ENCODE data around the gene LAMTOR4. TPM values are rescaled to one million over a fixed set of nuclear protein-coding genes. Genes with fewer than 3 reads are reported as not detected.

Gene LAMTOR4
- total and polyA plus RNA-seq, 2 of the 13 experiments (the other 11 are each of a cell fraction or from before 2014, with no cell fraction given), result 115 to 118 TPM

DNA sequence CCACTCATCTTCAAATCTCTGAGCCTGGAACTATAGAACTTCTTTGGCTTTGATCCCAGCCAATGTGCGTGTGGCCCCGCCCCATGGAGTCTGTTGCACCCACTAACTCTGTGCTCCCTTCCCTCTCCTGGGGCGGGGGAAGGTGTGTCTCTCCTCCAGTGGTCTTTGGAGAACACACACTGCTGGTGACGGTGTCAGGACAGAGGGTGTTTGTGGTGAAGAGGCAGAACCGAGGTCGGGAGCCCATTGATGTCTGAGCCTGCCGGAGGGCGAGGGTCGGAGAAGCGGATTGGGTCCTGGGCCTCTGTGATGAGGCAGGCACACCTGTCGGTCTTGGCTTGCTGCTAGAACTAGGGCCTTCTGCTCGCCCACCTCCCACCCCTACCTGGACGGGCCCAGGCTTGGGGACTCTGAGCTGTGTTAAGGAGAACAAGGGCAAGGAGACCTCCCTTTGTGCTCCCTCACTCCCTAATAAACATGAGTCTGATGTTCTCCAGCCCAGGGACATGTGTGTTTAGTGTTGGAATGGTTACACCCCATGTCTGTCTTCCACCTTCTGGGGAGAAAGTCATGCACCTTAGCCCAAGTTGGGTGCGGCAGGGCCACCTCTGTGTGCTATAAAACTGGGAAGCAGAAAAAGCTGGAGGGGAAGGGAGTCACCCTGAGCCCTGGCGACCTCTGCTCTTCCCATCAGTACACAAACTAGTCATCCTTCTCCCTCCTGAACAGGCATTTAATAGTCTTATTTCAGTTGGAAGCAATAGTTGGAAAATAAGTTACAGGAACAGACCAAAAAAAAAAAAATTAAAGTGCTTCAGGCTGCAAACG is 5.2 kb downstream of the LAMTOR4 start (continued):
- TF ChIP-seq ZNF687 (CRISPR knock-in tag; IDR thresholded peaks at IDR 0.05), result peak; percentile 19; the same call in 1 of the 2 replicates

DNA sequence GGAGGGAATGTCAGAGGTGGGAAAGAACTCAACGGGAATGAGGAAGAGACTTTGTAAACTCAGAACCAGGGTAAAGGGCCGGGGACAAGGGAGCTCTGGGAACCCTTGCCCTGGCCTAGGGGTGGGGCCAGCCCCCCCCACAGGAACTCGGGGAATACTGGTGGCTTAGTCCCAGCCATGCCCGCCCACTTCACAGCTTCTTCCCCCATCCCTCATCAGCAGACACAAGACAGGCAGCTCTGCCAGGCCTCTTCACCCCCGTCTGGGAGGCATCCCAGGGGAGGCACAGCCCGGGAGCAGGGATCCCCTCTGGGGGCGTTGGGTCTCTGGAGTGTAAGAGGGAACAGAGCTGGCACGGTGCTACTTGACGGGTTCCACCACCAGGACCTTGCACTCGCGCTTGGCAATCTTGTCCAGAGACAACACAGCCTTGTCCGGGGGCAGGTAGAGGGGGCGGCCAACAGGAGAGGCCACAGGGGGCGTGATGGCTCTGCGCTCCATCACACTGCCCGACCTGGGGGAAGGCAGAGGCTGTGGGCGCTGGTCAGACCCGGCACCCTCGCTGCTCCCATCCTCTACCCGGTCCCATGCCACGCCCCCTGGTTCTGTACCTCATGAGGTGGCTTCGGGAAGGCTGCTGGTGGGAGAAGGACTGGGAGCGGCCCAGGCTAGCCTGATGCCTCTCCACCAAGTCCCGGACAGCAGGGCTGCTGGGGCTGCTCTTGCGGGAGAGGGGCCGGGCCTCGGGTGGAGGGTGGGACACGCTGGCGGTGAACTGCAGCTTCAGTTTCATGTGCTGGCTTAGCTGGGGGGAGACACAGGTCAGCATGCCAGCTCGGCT is 6.2 kb downstream of the LAMTOR4 start:
- intact Hi-C loops (cut with micrococcal nuclease; ENCODE audit: unreplicated experiment) (no loop called here), in situ Hi-C loops (cut with HindIII; ENCODE audit: extremely low pct_ligation_motif_present, low pct_unique_long_range_greater_than_20kb) (no loop called here)
- H4K20me1 ChIP-seq (ENCODE audit: insufficient read depth, low read length), result peaks cover 6% of the 10 kb centered on the region; the same call in 1 of the 2 replicates
- no peaks in the 10 kb centered on the region; a peak in 1 of 5 replicates for H3K27me3 ChIP-seq (ENCODE audit: control insufficient read depth in 1 of 2, insufficient read depth in 2 of 2, low read length in 2 of 2)
- H3K4me2 ChIP-seq (ENCODE audit: low read depth, low read length), result no peak overlapping the region
- ChIA-PET POLR2A (no interaction called here), CTCF (ENCODE audit: low intra/inter-chr PET ratio, low total read pairs) (no interaction called here)
- peak overlapping the region; percentile 23 for H3K27ac ChIP-seq (ENCODE audit: extremely low read length, insufficient read depth, low read length)
- 71% methylated on average over 7 of the region's 30 CpGs for WGBS (ENCODE audit: low lambda C conversion rate)
- no peak overlapping the region for H3K4me3 ChIP-seq (replicated peaks in 1 of 3; ENCODE audit: insufficient read depth in 1 of 3, low read depth in 2 of 3, low read length in 3 of 3)
- no peak for FAIRE-seq
- no peak for DNase-seq (ENCODE audit: low spot score)
- H3K36me3 ChIP-seq (replicated peaks in 1 of 2; ENCODE audit: control insufficient read depth in 1 of 2, insufficient read depth in 2 of 2, low read length in 2 of 2), result peaks cover 6 to 24% of the 10 kb centered on the region in 2 experiments
- peaks cover 76% of the 10 kb centered on the region for H3K4me1 ChIP-seq (ENCODE audit: insufficient read depth, low read length)
- no TSS peak for BruUV-seq (replicated peaks)
- no peak for ATAC-seq
- H3K9me3 ChIP-seq (ENCODE audit: low read length), result no peaks in the 10 kb centered on the region
- H3K9ac ChIP-seq (ENCODE audit: insufficient read depth, low read depth, low read length), result no peak overlapping the region
- H3K79me2 ChIP-seq (ENCODE audit: insufficient read depth, low read length), result peaks cover 8% of the 10 kb centered on the region
- no peak overlapping the region for H2AFZ ChIP-seq (ENCODE audit: low read length)
- no peak for TF ChIP-seq ZNF225 (CRISPR knock-in tag; IDR thresholded peaks at IDR 0.05)
- no peak for TF ChIP-seq ZNF776 (CRISPR knock-in tag; IDR thresholded peaks at IDR 0.05)
- TF ChIP-seq BRD4 (CRISPR knock-in tag; IDR thresholded peaks at IDR 0.05), result no peak
- TF ChIP-seq ZNF660 (CRISPR knock-in tag; IDR thresholded peaks at IDR 0.05; ENCODE audit: borderline replicate concordance, low read depth), result no peak
- 0 out of 2 replicates have a peak, but pooled peaks have one; percentile 37 for TF ChIP-seq HNRNPL (IDR thresholded peaks at IDR 0.05; ENCODE audit: low read depth, low read length)
- TF ChIP-seq ATF7-NPFF (CRISPR knock-in tag; IDR thresholded peaks at IDR 0.05; ENCODE audit: low read depth), result no peak
- peak; percentile 71 for TF ChIP-seq RBFOX2 (IDR thresholded peaks at IDR 0.05; ENCODE audit: low read depth, low read length)
- no peak for TF ChIP-seq ZNF652 (CRISPR knock-in tag; IDR thresholded peaks at IDR 0.05; ENCODE audit: borderline replicate concordance, low read depth)
- no peak for TF ChIP-seq DNMT3B (CRISPR knock-in tag; conservative IDR thresholded peaks at IDR 0.05)
- TF ChIP-seq SMARCE1 (IDR thresholded peaks at IDR 0.05; ENCODE audit: borderline replicate concordance), result no peak
- TF ChIP-seq HNRNPLL (IDR thresholded peaks at IDR 0.05; ENCODE audit: low read depth, low read length, poor library complexity, severe bottlenecking), result peak; percentile 3
- TF ChIP-seq CEBPB (IDR thresholded peaks at IDR 0.05; ENCODE audit: borderline replicate concordance, low read depth, low read length), result no peak
- peak; percentile 83 for TF ChIP-seq AGO2 (optimal IDR thresholded peaks at IDR 0.05; ENCODE audit: low read depth, low read length)
- no peak for TF ChIP-seq HNRNPUL1 (IDR thresholded peaks at IDR 0.05; ENCODE audit: low read depth, low read length)
